K562 (cell line): ENCODE results near the gene ODAD4. TPM values are rescaled to one million over a fixed set of nuclear protein-coding genes. Genes with fewer than 3 reads are reported as not detected.

Experiments
- DEAF1 ChIP-seq: fragments of 450-650 bp; formaldehyde crosslinking; IDR thresholded peaks from 2 replicates; pipeline ENCODE4 v1.4.0; 2020; ENCODE audit warnings: mild to moderate bottlenecking, moderate library complexity
- DIDO1 ChIP-seq: fragments of 450-650 bp; IDR thresholded peaks from 2 replicates; pipeline ENCODE4 v1.6.1; 2016; ENCODE audit warnings: low read depth, missing biosample characterization, missing genetic modification characterization
- KLF1 ChIP-seq: fragments of 450-650 bp; IDR thresholded peaks from 2 replicates; pipeline ENCODE4 v1.6.1; 2016; ENCODE audit warnings: missing genetic modification characterization, missing compliant biosample characterization
- REST ChIP-seq, 2 experiments: fragments of 450-650 bp; formaldehyde crosslinking in 1 of 2; IDR thresholded peaks; 2 replicates each; pipeline versions ENCODE4 v1.4.0 to v1.6.1; 2014 to 2020; ENCODE audit warnings: mild to moderate bottlenecking in 2 of 2, borderline replicate concordance in 1 of 2, low read depth in 1 of 2
- polyA plus RNA-seq, 8 experiments: library from polyadenylated mRNA; depleted of rRNA in 4 of 8; stranded (reverse) in 5 of 8; unstranded in 3 of 8; fragments of >200 nt; fragmentation: Nextera tagmentation in 2 of 8; fragmentation: Illumina TruSeq in 1 of 8; extraction: Ambion mirVana in 2 of 8; extraction: Trizol in 1 of 8; gene quantifications; 2 replicates each; pipeline versions ENCODE4 v1.2.1 to v1.2.3, GENCODE V29; 2011 to 2014; ENCODE audit warnings: inconsistent platforms in 1 of 8, missing spikeins in 1 of 8
- total RNA-seq, 7 experiments: library from RNA; depleted of rRNA in 6 of 7; stranded (reverse); fragments of >200 nt in 6 of 7; fragmentation: Illumina TruSeq in 2 of 7; extraction: Trizol in 2 of 7; gene quantifications; 2 replicates each; pipeline versions ENCODE4 v1.2.1 to v1.2.3, GENCODE V29; 2011 to 2021; ENCODE audit warnings: low replicate concordance in 1 of 7

Gene ODAD4
- total and polyA plus RNA-seq, 9 of the 15 experiments (the other 6 are each of a cell fraction or from before 2014, with no cell fraction given): 0.09 to 0.98 (median 0.51) TPM

- TF ChIP-seq DEAF1 (CRISPR knock-in tag) (0 out of 2 replicates have a peak, but pooled peaks have one; percentile 10), DIDO1 (tag) (no peak), KLF1 (tag) (no peak), REST (IDR thresholded peaks at IDR 0.05; ENCODE audit: borderline replicate concordance) (peak; percentile 42; the same call in 1 of the 2 replicates), REST (CRISPR knock-in tag; IDR thresholded peaks at IDR 0.05; ENCODE audit: low read depth) (no peak)
Observed at GRCh38 chr17:41885733-41886132, 44.7 kb upstream of the ODAD4 start (continued).
